NAMALWA (cell line): ENCODE measurements around the gene MUC4.

ENCODE experiments used
- DNase-seq: peaks from one replicate; pipeline ENCODE4 v3.0.0-alpha.2; 2015; ENCODE audit warnings: low spot score

Gene MUC4

GRCh38 chr3:195699860-195700259 lies 111.9 kb downstream of the MUC4 start:
- no peak for DNase-seq

- DNase-seq, result no peak
Observed at GRCh38 chr3:195699388-195699771, 112.3 kb downstream of the MUC4 start.

- no peak for DNase-seq
Observed at GRCh38 chr3:195698647-195699387, 112.9 kb downstream of the MUC4 start.

GRCh38 chr3:195698325-195698646 lies 113.4 kb downstream of the MUC4 start:
- DNase-seq, result no peak

GRCh38 chr3:195697582-195698324 lies 114.0 kb downstream of the MUC4 start:
- DNase-seq, result no peak
